CD4-positive, CD25-positive, alpha-beta regulatory T cell (primary cell): ENCODE measurements around the gene ACSL3. TPM values are rescaled to one million over a fixed set of nuclear protein-coding genes. Genes with fewer than 3 reads are reported as not detected.

ENCODE experiments used
- ATAC-seq, 2 donors: fragments of 150-1000 bp; cut with Tn5 transposase; one replicate each; pipeline ENCODE4 v1.10.0; 2021; ENCODE audit warnings: low read depth in 2 of 2, moderate number of reproducible peaks in 2 of 2, moderate library complexity in 1 of 2
- DNase-seq, 3 donors: peaks; one replicate each; pipeline versions ENCODE4 v3.0.0 to v3.0.0-alpha.2; 2012 to 2022; ENCODE audit warnings: mixed read lengths in 1 of 3
- H3K27ac ChIP-seq: one replicate; pipeline ENCODE4 v1.7.0; 2013; ENCODE audit warnings: mild to moderate bottlenecking, low read length; ENCODE audit not compliant: insufficient read depth, poor library complexity, severe bottlenecking
- H3K27me3 ChIP-seq: one replicate; pipeline ENCODE4 v1.7.0; 2013; ENCODE audit warnings: low read length; ENCODE audit not compliant: control insufficient read depth, insufficient read depth
- H3K36me3 ChIP-seq: one replicate; pipeline ENCODE4 v1.7.0; 2013; ENCODE audit warnings: mild to moderate bottlenecking, low read length, moderate library complexity; ENCODE audit not compliant: control insufficient read depth, insufficient read depth
- H3K4me1 ChIP-seq: 2 replicates; pipeline ENCODE4 v1.7.0; 2013; ENCODE audit warnings: mild to moderate bottlenecking, low read length; ENCODE audit not compliant: insufficient read depth, control insufficient read depth, poor library complexity, severe bottlenecking
- H3K4me3 ChIP-seq: one replicate; pipeline ENCODE4 v1.7.0; 2013; ENCODE audit warnings: low read depth, mild to moderate bottlenecking, low read length, moderate library complexity
- H3K9me3 ChIP-seq, 2 experiments: 1 replicate in 1 of 2; 2 replicates in 1 of 2; pipeline ENCODE4 v1.7.0; 2013; ENCODE audit warnings: low read length in 2 of 2, mild to moderate bottlenecking in 1 of 2, moderate library complexity in 1 of 2; ENCODE audit not compliant: control insufficient read depth in 2 of 2
- H3K27ac Mint-ChIP-seq, 3 donors: one replicate each; pipeline ENCODE4 v1.8.0; 2020 to 2022; ENCODE audit warnings: mild to moderate bottlenecking in 3 of 3, mixed read lengths in 3 of 3, moderate library complexity in 2 of 3
- H3K27me3 Mint-ChIP-seq: one replicate; pipeline ENCODE4 v1.8.0; 2022; ENCODE audit warnings: mild to moderate bottlenecking, mixed read lengths
- H3K36me3 Mint-ChIP-seq: one replicate; pipeline ENCODE4 v1.8.0; 2020; ENCODE audit warnings: mixed read lengths
- H3K4me1 Mint-ChIP-seq, 4 donors: one replicate each; pipeline ENCODE4 v1.8.0; 2020 to 2022; ENCODE audit warnings: mixed read lengths in 4 of 4, mild to moderate bottlenecking in 1 of 4
- H3K4me3 Mint-ChIP-seq, 4 donors: one replicate each; pipeline ENCODE4 v1.8.0; 2020 to 2022; ENCODE audit warnings: mild to moderate bottlenecking in 4 of 4, mixed read lengths in 4 of 4, moderate library complexity in 3 of 4
- H3K9me3 Mint-ChIP-seq, 7 donors: one replicate each; pipeline ENCODE4 v1.8.0; 2020 to 2022; ENCODE audit warnings: mixed read lengths in 7 of 7, mild to moderate bottlenecking in 3 of 7, moderate library complexity in 2 of 7
- polyA plus RNA-seq, 4 donors: library from polyadenylated mRNA; unstranded; fragments of 300-500 nt; fragmentation: Illumina TruSeq; gene quantifications; one replicate each; pipeline ENCODE4 v1.2.3, GENCODE V29; 2021
- total RNA-seq: library from RNA; stranded (reverse); gene quantifications from one replicate; pipeline ENCODE4 v1.2.3, GENCODE V29; 2022

ACSL3 gene
- total and polyA plus RNA-seq, 5 donors from 2014 or later: 20.1 to 60.0 (median 30.3) TPM

- Histone ChIP-seq H3K27ac (no peak overlapping the region), H3K27me3 (no peaks in the 10 kb centered on the region), H3K4me1 (no peaks in the 10 kb centered on the region), H3K4me3 (no peak overlapping the region), H3K9me3 (no peaks in the 10 kb centered on the region), H3K36me3 (no peaks in the 10 kb centered on the region)
- H3K27me3 Mint-ChIP-seq: peaks cover under 1% of the 10 kb centered on the region
- ATAC-seq: no peak
- H3K4me1 Mint-ChIP-seq: no peaks in the 10 kb centered on the region
- no peaks in the 10 kb centered on the region for H3K9me3 Mint-ChIP-seq
- no peaks in the 10 kb centered on the region for H3K36me3 Mint-ChIP-seq
- no peak overlapping the region for H3K27ac Mint-ChIP-seq
- no peak overlapping the region for H3K4me3 Mint-ChIP-seq
- no peak for DNase-seq
Measured at GRCh38 chr2:222973733-222974132, 112.9 kb downstream of the ACSL3 start.

GRCh38 chr2:222976521-222977061, 115.8 kb downstream of the ACSL3 start:
- H3K27ac ChIP-seq: no peak overlapping the region
- no peak overlapping the region for H3K4me3 ChIP-seq
- Mint-ChIP-seq H3K4me1 (no peaks in the 10 kb centered on the region), H3K9me3 (no peaks in the 10 kb centered on the region), H3K27ac (no peak overlapping the region), H3K4me3 (no peak overlapping the region), H3K36me3 (no peaks in the 10 kb centered on the region), H3K27me3 (peaks cover 4% of the 10 kb centered on the region)
- H3K9me3 ChIP-seq: no peaks in the 10 kb centered on the region
- DNase-seq (no peak), ATAC-seq (no peak)
- H3K36me3 ChIP-seq: no peaks in the 10 kb centered on the region
- H3K4me1 ChIP-seq: no peaks in the 10 kb centered on the region
- no peaks in the 10 kb centered on the region for H3K27me3 ChIP-seq

GRCh38 chr2:222977121-222977520, 116.3 kb downstream of the ACSL3 start:
- no peak for DNase-seq
- no peak overlapping the region for H3K27ac ChIP-seq
- no peak overlapping the region for H3K4me3 ChIP-seq
- no peaks in the 10 kb centered on the region for H3K36me3 ChIP-seq
- no peaks in the 10 kb centered on the region for H3K9me3 ChIP-seq
- no peak overlapping the region for H3K4me3 Mint-ChIP-seq
- peaks cover 4% of the 10 kb centered on the region for H3K27me3 Mint-ChIP-seq
- H3K4me1 ChIP-seq: no peaks in the 10 kb centered on the region
- H3K36me3 Mint-ChIP-seq: no peaks in the 10 kb centered on the region
- H3K9me3 Mint-ChIP-seq: no peaks in the 10 kb centered on the region
- no peaks in the 10 kb centered on the region for H3K4me1 Mint-ChIP-seq
- H3K27ac Mint-ChIP-seq: no peak overlapping the region
- H3K27me3 ChIP-seq: no peaks in the 10 kb centered on the region
- no peak for ATAC-seq

- no peak for DNase-seq
- peaks cover 8% of the 10 kb centered on the region for H3K27me3 Mint-ChIP-seq
- ATAC-seq: no peak
- H3K27ac Mint-ChIP-seq: no peak overlapping the region
- H3K9me3 ChIP-seq: no peaks in the 10 kb centered on the region
- H3K27ac ChIP-seq: no peak overlapping the region
- no peaks in the 10 kb centered on the region for H3K4me1 ChIP-seq
- H3K4me1 Mint-ChIP-seq: peaks cover 0 to 8% (median 4%) of the 10 kb centered on the region in 4 donors
- no peaks in the 10 kb centered on the region for H3K36me3 Mint-ChIP-seq
- H3K9me3 Mint-ChIP-seq: no peaks in the 10 kb centered on the region
- no peak overlapping the region for H3K4me3 Mint-ChIP-seq
- no peak overlapping the region for H3K4me3 ChIP-seq
- H3K27me3 ChIP-seq: no peaks in the 10 kb centered on the region
- H3K36me3 ChIP-seq: no peaks in the 10 kb centered on the region
Measured at GRCh38 chr2:222978850-222979249, 118.0 kb downstream of the ACSL3 start.

- DNase-seq (no peak), ATAC-seq (no peak)
- no peaks in the 10 kb centered on the region for H3K27me3 ChIP-seq
- Mint-ChIP-seq H3K27me3 (peaks cover 8% of the 10 kb centered on the region), H3K9me3 (peaks cover 0 to 1% (median 0%) of the 10 kb centered on the region in 7 donors), H3K36me3 (no peaks in the 10 kb centered on the region), H3K4me3 (no peak overlapping the region), H3K27ac (no peak overlapping the region), H3K4me1 (peaks cover 0 to 8% (median 4%) of the 10 kb centered on the region in 4 donors)
- H3K4me3 ChIP-seq: no peak overlapping the region
- no peaks in the 10 kb centered on the region for H3K36me3 ChIP-seq
- no peak overlapping the region for H3K27ac ChIP-seq
- H3K4me1 ChIP-seq: no peaks in the 10 kb centered on the region
- H3K9me3 ChIP-seq: no peaks in the 10 kb centered on the region
Measured at GRCh38 chr2:222979484-222979883, 118.6 kb downstream of the ACSL3 start.

- H3K27me3 Mint-ChIP-seq: peaks cover 8% of the 10 kb centered on the region
- H3K9me3 Mint-ChIP-seq: peaks cover 0 to 7% (median 0%) of the 10 kb centered on the region in 7 donors
- Histone ChIP-seq H3K27ac (no peak overlapping the region), H3K4me3 (no peak overlapping the region), H3K9me3 (no peaks in the 10 kb centered on the region), H3K4me1 (no peaks in the 10 kb centered on the region), H3K36me3 (no peaks in the 10 kb centered on the region), H3K27me3 (no peaks in the 10 kb centered on the region)
- no peaks in the 10 kb centered on the region for H3K36me3 Mint-ChIP-seq
- no peak overlapping the region for H3K27ac Mint-ChIP-seq
- no peak for DNase-seq
- ATAC-seq: no peak
- H3K4me1 Mint-ChIP-seq: peaks cover 0 to 8% (median 4%) of the 10 kb centered on the region in 4 donors
- H3K4me3 Mint-ChIP-seq: no peak overlapping the region
Measured at GRCh38 chr2:222982010-222982908, 121.4 kb downstream of the ACSL3 start.

GRCh38 chr2:222982909-222983265, 122.1 kb downstream of the ACSL3 start:
- H3K36me3 Mint-ChIP-seq: no peaks in the 10 kb centered on the region
- peaks cover 0 to 7% (median 0%) of the 10 kb centered on the region in 7 donors for H3K9me3 Mint-ChIP-seq
- no peak overlapping the region for H3K4me3 ChIP-seq
- no peaks in the 10 kb centered on the region for H3K27me3 ChIP-seq
- DNase-seq (no peak), ATAC-seq (no peak)
- peaks cover 8% of the 10 kb centered on the region for H3K27me3 Mint-ChIP-seq
- H3K27ac Mint-ChIP-seq: no peak overlapping the region
- H3K4me1 Mint-ChIP-seq: peaks cover 0 to 8% (median 4%) of the 10 kb centered on the region in 4 donors
- no peak overlapping the region for H3K27ac ChIP-seq
- H3K4me1 ChIP-seq: no peaks in the 10 kb centered on the region
- no peak overlapping the region for H3K4me3 Mint-ChIP-seq
- no peaks in the 10 kb centered on the region for H3K9me3 ChIP-seq
- no peaks in the 10 kb centered on the region for H3K36me3 ChIP-seq

- DNase-seq (no peak), ATAC-seq (no peak)
- Mint-ChIP-seq H3K9me3 (peaks cover 0 to 11% (median 0%) of the 10 kb centered on the region in 7 donors), H3K4me1 (peaks cover 0 to 8% (median 4%) of the 10 kb centered on the region in 4 donors), H3K27me3 (peaks cover 4% of the 10 kb centered on the region), H3K36me3 (no peaks in the 10 kb centered on the region), H3K27ac (no peak overlapping the region), H3K4me3 (no peak overlapping the region)
- H3K27me3 ChIP-seq: no peaks in the 10 kb centered on the region
- H3K27ac ChIP-seq: no peak overlapping the region
- no peaks in the 10 kb centered on the region for H3K4me1 ChIP-seq
- H3K9me3 ChIP-seq: no peaks in the 10 kb centered on the region
- H3K36me3 ChIP-seq: no peaks in the 10 kb centered on the region
- H3K4me3 ChIP-seq: no peak overlapping the region
Measured at GRCh38 chr2:222984908-222985307, 124.1 kb downstream of the ACSL3 start.
